ENCODE results near the gene LMBR1. TPM values are rescaled to one million over a fixed set of nuclear protein-coding genes. Genes with fewer than 3 reads are reported as not detected.

The LMBR1 gene
- total RNA-seq, 1 donor from 2014 or later = 37.6 TPM

DNA sequence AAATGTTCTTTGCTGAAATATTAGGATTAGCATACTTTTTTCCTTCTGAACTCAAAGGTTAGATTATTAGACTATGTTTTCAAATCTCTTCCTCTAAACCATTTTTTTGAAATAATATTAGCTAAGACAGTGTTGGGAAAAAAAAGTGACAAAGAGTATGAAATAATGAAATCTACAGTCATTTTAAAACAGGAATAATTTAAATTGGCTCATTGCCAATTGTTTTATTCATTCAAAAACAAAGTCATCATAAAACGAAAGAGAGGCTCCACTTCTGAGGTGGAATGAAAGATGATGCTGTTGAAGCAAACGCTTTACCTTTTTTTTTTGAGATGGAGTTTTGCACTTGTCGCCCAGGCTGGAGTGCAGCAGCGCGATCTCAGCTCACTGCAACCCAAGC, 201.2 kb downstream of the LMBR1 start:
- peaks cover 6% of the 10 kb centered on the region for H3K36me3 ChIP-seq
- H3K27me3 ChIP-seq (ENCODE audit: low read depth) = no peaks in the 10 kb centered on the region
- H3K4me1 ChIP-seq = no peaks in the 10 kb centered on the region
- TF ChIP-seq, protein P1, sequence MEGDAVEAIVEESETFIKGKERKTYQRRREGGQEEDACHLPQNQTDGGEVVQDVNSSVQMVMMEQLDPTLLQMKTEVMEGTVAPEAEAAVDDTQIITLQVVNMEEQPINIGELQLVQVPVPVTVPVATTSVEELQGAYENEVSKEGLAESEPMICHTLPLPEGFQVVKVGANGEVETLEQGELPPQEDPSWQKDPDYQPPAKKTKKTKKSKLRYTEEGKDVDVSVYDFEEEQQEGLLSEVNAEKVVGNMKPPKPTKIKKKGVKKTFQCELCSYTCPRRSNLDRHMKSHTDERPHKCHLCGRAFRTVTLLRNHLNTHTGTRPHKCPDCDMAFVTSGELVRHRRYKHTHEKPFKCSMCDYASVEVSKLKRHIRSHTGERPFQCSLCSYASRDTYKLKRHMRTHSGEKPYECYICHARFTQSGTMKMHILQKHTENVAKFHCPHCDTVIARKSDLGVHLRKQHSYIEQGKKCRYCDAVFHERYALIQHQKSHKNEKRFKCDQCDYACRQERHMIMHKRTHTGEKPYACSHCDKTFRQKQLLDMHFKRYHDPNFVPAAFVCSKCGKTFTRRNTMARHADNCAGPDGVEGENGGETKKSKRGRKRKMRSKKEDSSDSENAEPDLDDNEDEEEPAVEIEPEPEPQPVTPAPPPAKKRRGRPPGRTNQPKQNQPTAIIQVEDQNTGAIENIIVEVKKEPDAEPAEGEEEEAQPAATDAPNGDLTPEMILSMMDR (IDR thresholded peaks at IDR 0.05; ENCODE audit: borderline replicate concordance) = no peak
- DNase-seq = no peak
- H3K27ac ChIP-seq (replicated peaks) = no peak overlapping the region
- no peak overlapping the region for H3K4me3 ChIP-seq
- intact Hi-C loops (cut with micrococcal nuclease) = no loop called here
- peaks cover 6% of the 10 kb centered on the region for H3K9me3 ChIP-seq (replicated peaks)

DNA sequence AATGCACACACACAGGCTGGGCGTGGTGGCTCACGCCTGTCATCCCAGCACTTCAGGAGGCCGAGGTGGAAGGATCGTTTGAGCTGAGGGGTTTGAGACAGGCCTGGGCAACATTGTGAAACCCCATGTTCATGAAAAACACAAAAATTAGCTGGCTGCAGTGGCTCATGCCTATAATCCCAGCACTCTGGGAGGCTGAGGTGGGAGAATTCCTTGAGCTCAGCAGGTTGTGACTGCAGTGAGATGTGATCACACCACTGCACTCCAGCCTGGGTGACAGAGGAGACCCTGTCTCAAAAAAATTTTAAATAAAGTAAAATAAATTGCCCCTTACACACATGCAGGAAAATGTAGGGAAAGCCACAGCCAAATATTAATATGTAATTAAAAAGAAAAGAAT, 208.3 kb downstream of the LMBR1 start:
- intact Hi-C loops (cut with micrococcal nuclease) = no loop called here
- H3K36me3 ChIP-seq = peaks cover 40% of the 10 kb centered on the region
- DNase-seq = no peak
- TF ChIP-seq, protein P1 (IDR thresholded peaks at IDR 0.05; ENCODE audit: borderline replicate concordance) = no peak
- no peaks in the 10 kb centered on the region for H3K9me3 ChIP-seq (replicated peaks)
- H3K4me3 ChIP-seq = no peak overlapping the region
- H3K4me1 ChIP-seq = no peaks in the 10 kb centered on the region
- no peaks in the 10 kb centered on the region for H3K27me3 ChIP-seq (ENCODE audit: low read depth)
- H3K27ac ChIP-seq (replicated peaks) = no peak overlapping the region

DNA sequence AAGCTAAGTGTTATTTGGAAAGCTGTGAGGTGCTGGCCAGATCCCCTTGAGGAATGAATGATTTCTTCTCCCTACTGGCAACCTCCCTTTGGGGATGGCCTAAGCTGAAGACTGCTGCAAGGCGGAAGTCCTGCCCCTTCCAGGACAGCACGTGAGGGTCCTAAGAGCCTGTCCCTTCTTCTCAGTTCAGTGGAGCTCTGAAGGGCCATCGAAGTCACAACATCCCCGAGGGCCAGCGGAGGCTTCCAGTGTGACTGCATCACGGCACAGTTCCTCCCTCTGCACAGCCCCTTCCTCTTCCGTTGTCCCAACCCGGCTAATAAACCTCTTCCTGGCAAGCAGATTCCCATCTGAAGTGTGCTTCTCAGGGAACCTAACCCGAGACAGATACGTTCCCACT, 208.7 kb downstream of the LMBR1 start:
- intact Hi-C loops (cut with micrococcal nuclease) = no loop called here
- TF ChIP-seq, protein P1 (IDR thresholded peaks at IDR 0.05; ENCODE audit: borderline replicate concordance) = no peak
- peaks cover 44% of the 10 kb centered on the region for H3K36me3 ChIP-seq

DNA sequence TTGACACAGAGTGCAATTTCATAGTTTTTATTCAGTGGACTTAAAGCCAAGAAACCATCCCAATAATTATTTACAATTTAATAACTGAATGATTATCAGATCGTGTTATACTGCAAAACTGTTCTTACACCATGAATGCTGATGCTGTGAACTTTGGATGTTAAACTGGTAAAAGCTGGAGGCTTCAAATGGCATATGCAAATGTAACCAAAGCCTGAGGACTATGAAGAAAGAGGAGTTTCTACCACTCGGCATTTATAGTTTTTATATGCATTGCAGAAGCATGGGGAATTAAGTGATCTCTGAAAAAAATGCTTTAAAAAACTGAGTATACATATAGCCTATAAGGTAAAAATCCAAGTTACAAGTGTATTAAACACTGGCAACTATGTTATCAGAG, 210.1 kb downstream of the LMBR1 start:
- Histone ChIP-seq H3K36me3 (peaks cover 57% of the 10 kb centered on the region), H3K4me1 (no peaks in the 10 kb centered on the region), H3K27ac (replicated peaks) (no peak overlapping the region), H3K4me3 (no peak overlapping the region), H3K27me3 (ENCODE audit: low read depth) (no peaks in the 10 kb centered on the region), H3K9me3 (replicated peaks) (no peaks in the 10 kb centered on the region)
- TF ChIP-seq, protein P1 (IDR thresholded peaks at IDR 0.05; ENCODE audit: borderline replicate concordance) = no peak
- intact Hi-C loops (cut with micrococcal nuclease) = no loop called here
- DNase-seq = no peak

More for the DNA sequence above, 208.7 kb downstream of the LMBR1 start:
- H3K27me3 ChIP-seq (ENCODE audit: low read depth) = no peaks in the 10 kb centered on the region
- H3K27ac ChIP-seq (replicated peaks) = no peak overlapping the region
- H3K4me1 ChIP-seq = no peaks in the 10 kb centered on the region
- H3K4me3 ChIP-seq = no peak overlapping the region
- no peak for DNase-seq
- no peaks in the 10 kb centered on the region for H3K9me3 ChIP-seq (replicated peaks)

DNA sequence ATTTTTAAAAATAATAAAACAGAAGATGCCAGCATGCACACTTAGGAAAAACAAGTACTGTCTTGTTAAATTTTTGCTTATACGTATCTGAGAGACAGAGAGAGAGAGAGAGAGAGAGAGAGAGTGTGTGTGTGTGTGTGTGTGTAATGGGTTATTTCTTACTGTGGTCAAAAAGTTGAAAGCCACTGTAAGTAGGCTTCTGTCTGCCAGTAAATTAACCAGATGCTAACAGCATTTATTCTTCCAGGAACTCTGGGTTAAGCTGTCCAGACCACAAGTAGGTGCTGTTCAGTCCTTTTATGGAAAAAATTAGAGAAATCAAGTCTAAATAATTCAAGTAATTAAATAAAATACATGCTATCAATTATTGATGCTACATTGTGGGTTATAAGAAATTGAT, 212.7 kb downstream of the LMBR1 start:
- TF ChIP-seq, protein P1 (IDR thresholded peaks at IDR 0.05; ENCODE audit: borderline replicate concordance) = no peak
- intact Hi-C loops (cut with micrococcal nuclease) = no loop called here
- Histone ChIP-seq H3K27me3 (ENCODE audit: low read depth) (no peaks in the 10 kb centered on the region), H3K27ac (replicated peaks) (no peak overlapping the region), H3K36me3 (peaks cover 82% of the 10 kb centered on the region), H3K9me3 (replicated peaks) (no peaks in the 10 kb centered on the region), H3K4me3 (no peak overlapping the region), H3K4me1 (no peaks in the 10 kb centered on the region)
- DNase-seq = no peak
